HepG2 (cell line): Measurements from ENCODE around the gene VWA3A. TPM values are rescaled to one million over a fixed set of nuclear protein-coding genes. Genes with fewer than 3 reads are reported as not detected.

Source experiments
- BRD4 ChIP-seq: sonication (generic); formaldehyde crosslinking; IDR thresholded peaks from 2 replicates; pipeline ENCODE4 v1.4.0; 2020; ENCODE audit warnings: missing genetic modification reagents
- CBFB ChIP-seq: sonication (generic); formaldehyde crosslinking; IDR thresholded peaks from 2 replicates; pipeline ENCODE4 v1.4.0; 2020; ENCODE audit warnings: missing genetic modification reagents
- CBX2 ChIP-seq, 2 experiments: fragments of 200-600 bp in 1 of 2; sonication (generic); formaldehyde crosslinking in 1 of 2; IDR thresholded peaks; 2 replicates each; pipeline versions ENCODE4 v1.7.0 to v1.8.1; 2018 to 2022; ENCODE audit warnings: low read depth in 2 of 2, low read length in 1 of 2, mild to moderate bottlenecking in 1 of 2, missing genetic modification reagents in 1 of 2
- CHD4 ChIP-seq: fragments of 200-600 bp; sonication (generic); IDR thresholded peaks from 2 replicates; pipeline ENCODE4 v1.7.0; 2017; ENCODE audit warnings: mild to moderate bottlenecking, low read length, borderline replicate concordance
- FOXP4 ChIP-seq: sonication (generic); formaldehyde crosslinking; IDR thresholded peaks from 2 replicates; pipeline ENCODE4 v1.4.0; 2020; ENCODE audit warnings: missing genetic modification reagents
- HNRNPK ChIP-seq: fragments of 200-400 bp; formaldehyde crosslinking; IDR thresholded peaks from 2 replicates; pipeline ENCODE4 v1.6.1; 2018; ENCODE audit warnings: low read length, low read depth, moderate library complexity, mild to moderate bottlenecking; ENCODE audit not compliant: poor library complexity, severe bottlenecking
- HNRNPL ChIP-seq: fragments of 200-400 bp; formaldehyde crosslinking; IDR thresholded peaks from 2 replicates; pipeline ENCODE4 v1.6.1; 2017; ENCODE audit warnings: mild to moderate bottlenecking, low read depth, low read length
- KIAA2018 ChIP-seq: sonication (generic); formaldehyde crosslinking; IDR thresholded peaks from 2 replicates; pipeline ENCODE4 v1.5.0; 2020; ENCODE audit warnings: mild to moderate bottlenecking, missing genetic modification reagents, borderline replicate concordance
- KLF13 ChIP-seq: sonication (generic); formaldehyde crosslinking; IDR thresholded peaks from 2 replicates; pipeline ENCODE4 v1.4.0; 2020; ENCODE audit warnings: mild to moderate bottlenecking, missing genetic modification reagents
- KLF9 ChIP-seq: IDR thresholded peaks from 2 replicates; pipeline ENCODE4 v1.6.1; 2016; ENCODE audit warnings: low read depth
- POLR2G ChIP-seq: fragments of 200-400 bp; formaldehyde crosslinking; IDR thresholded peaks from 2 replicates; pipeline ENCODE4 v1.6.1; 2018; ENCODE audit warnings: mild to moderate bottlenecking, low read depth, low read length, moderate library complexity
- RFX3 ChIP-seq: IDR thresholded peaks from 2 replicates; pipeline ENCODE4 v1.6.1; 2016; ENCODE audit warnings: missing biosample characterization, missing genetic modification reagents
- ZNF33A ChIP-seq: sonication (generic); formaldehyde crosslinking; IDR thresholded peaks from 2 replicates; pipeline ENCODE4 v1.5.1; 2020; ENCODE audit warnings: missing genetic modification reagents, mild to moderate bottlenecking, moderate library complexity, borderline replicate concordance
- ZSCAN29 ChIP-seq: sonication (generic); formaldehyde crosslinking; conservative IDR thresholded peaks from 2 replicates; pipeline ENCODE4 v1.4.0; 2020; ENCODE audit warnings: mild to moderate bottlenecking, missing genetic modification reagents
- polyA plus RNA-seq, 8 experiments: library from polyadenylated mRNA; depleted of rRNA in 3 of 8; stranded (reverse) in 7 of 8; unstranded in 1 of 8; fragments of >200 nt; fragmentation: Illumina TruSeq in 4 of 8; extraction: Trizol in 4 of 8; gene quantifications; 2 replicates each; pipeline versions ENCODE4 v1.2.1 to v1.2.3, GENCODE V29; 2011 to 2016; ENCODE audit warnings: low read depth in 4 of 8, missing spikeins in 1 of 8, mixed read lengths in 1 of 8; ENCODE audit not compliant: insufficient read depth in 1 of 8
- total RNA-seq, 5 experiments: library from RNA; depleted of rRNA; stranded (reverse); fragments of >200 nt; fragmentation: Illumina TruSeq; extraction: Trizol; gene quantifications; 2 replicates each; pipeline ENCODE4 v1.2.3, GENCODE V29; 2016; ENCODE audit warnings: low read depth in 1 of 5
- TF ChIP-seq, protein P1 (sequence below): sonication (generic); formaldehyde crosslinking; IDR thresholded peaks from 2 replicates; pipeline ENCODE4 v1.4.0; 2020; ENCODE audit warnings: missing genetic modification reagents, borderline replicate concordance

The VWA3A gene
- total and polyA plus RNA-seq, 2 of the 13 experiments (the other 11 are each of a cell fraction or from before 2014, with no cell fraction given), result 0.03 to 0.07 TPM

GRCh38 chr16:22192261-22193062, 100.1 kb downstream of the VWA3A start (continued):
- TF ChIP-seq KIAA2018 (CRISPR knock-in tag), result no peak
- no peak for TF ChIP-seq CBX2 (IDR thresholded peaks at IDR 0.05; ENCODE audit: low read depth, low read length)
- no peak; the same call in 1 of the 2 replicates for TF ChIP-seq CBX2 (CRISPR knock-in tag; IDR thresholded peaks at IDR 0.05; ENCODE audit: low read depth)
- peak; percentile 86 for TF ChIP-seq FOXP4 (CRISPR knock-in tag)
- peak; percentile 63; the same call in 1 of the 2 replicates for TF ChIP-seq KLF9 (CRISPR knock-in tag)
- TF ChIP-seq HNRNPK, result peak; percentile 49
- no peak for TF ChIP-seq RFX3 (CRISPR knock-in tag)
- peak; percentile 88; the same call in 1 of the 2 replicates for TF ChIP-seq ZNF33A (CRISPR knock-in tag)
- TF ChIP-seq, protein P1, sequence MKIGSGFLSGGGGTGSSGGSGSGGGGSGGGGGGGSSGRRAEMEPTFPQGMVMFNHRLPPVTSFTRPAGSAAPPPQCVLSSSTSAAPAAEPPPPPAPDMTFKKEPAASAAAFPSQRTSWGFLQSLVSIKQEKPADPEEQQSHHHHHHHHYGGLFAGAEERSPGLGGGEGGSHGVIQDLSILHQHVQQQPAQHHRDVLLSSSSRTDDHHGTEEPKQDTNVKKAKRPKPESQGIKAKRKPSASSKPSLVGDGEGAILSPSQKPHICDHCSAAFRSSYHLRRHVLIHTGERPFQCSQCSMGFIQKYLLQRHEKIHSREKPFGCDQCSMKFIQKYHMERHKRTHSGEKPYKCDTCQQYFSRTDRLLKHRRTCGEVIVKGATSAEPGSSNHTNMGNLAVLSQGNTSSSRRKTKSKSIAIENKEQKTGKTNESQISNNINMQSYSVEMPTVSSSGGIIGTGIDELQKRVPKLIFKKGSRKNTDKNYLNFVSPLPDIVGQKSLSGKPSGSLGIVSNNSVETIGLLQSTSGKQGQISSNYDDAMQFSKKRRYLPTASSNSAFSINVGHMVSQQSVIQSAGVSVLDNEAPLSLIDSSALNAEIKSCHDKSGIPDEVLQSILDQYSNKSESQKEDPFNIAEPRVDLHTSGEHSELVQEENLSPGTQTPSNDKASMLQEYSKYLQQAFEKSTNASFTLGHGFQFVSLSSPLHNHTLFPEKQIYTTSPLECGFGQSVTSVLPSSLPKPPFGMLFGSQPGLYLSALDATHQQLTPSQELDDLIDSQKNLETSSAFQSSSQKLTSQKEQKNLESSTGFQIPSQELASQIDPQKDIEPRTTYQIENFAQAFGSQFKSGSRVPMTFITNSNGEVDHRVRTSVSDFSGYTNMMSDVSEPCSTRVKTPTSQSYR (CRISPR knock-in tag), result peak; percentile 65; the same call in 1 of the 2 replicates
- 0 out of 2 replicates have a peak, but pooled peaks have one; percentile 9 for TF ChIP-seq BRD4 (CRISPR knock-in tag)
- TF ChIP-seq HNRNPL, result no peak
- peak; percentile 94 for TF ChIP-seq CBFB (CRISPR knock-in tag)
- peak; percentile 77 for TF ChIP-seq ZSCAN29 (CRISPR knock-in tag)
- no peak for TF ChIP-seq CHD4
- no peak for TF ChIP-seq KLF13 (CRISPR knock-in tag)
- peak; percentile 95 for TF ChIP-seq POLR2G
